Peyer's patch (tissue), 4 donors: Measurements from ENCODE around the gene ACY1. TPM values are rescaled to one million over a fixed set of nuclear protein-coding genes. Genes with fewer than 3 reads are reported as not detected.
"Not testable (repeated sequence)": the region's sequence is repeated elsewhere in the genome, so short reads cannot be mapped to it uniquely, and the experiment has no call there.

Experiments
- DNase-seq, 3 donors: peaks; one replicate each; pipeline ENCODE4 v3.0.0-alpha.2; 2017 to 2019
- H3K27ac ChIP-seq, 4 donors: fragments of 200-600 bp; sonication (generic); one replicate each; pipeline ENCODE4 v1.5.1; 2016 to 2019
- H3K27me3 ChIP-seq, 2 donors: fragments of 200-600 bp; sonication (generic); one replicate each; pipeline ENCODE4 v1.5.1; 2019
- H3K36me3 ChIP-seq, 3 donors: fragments of 200-600 bp; sonication (generic); one replicate each; pipeline ENCODE4 v1.5.1; 2016 to 2019
- H3K4me1 ChIP-seq, 4 donors: fragments of 200-600 bp; sonication (generic); one replicate each; pipeline ENCODE4 v1.5.1; 2016 to 2019
- H3K4me3 ChIP-seq, 4 donors: fragments of 200-600 bp; sonication (generic); 1 replicate in 3 of 4; 2 replicates in 1 of 4; pipeline ENCODE4 v1.5.1; 2016 to 2019; ENCODE audit warnings: mild to moderate bottlenecking in 1 of 4
- H3K9me3 ChIP-seq, 4 donors: fragments of 200-600 bp; sonication (generic); one replicate each; pipeline ENCODE4 v1.5.1; 2016 to 2019; ENCODE audit warnings: mild to moderate bottlenecking in 1 of 4
- CTCF ChIP-seq, 6 experiments: fragments of 450-650 bp in 4 of 6; fragments of 200-600 bp in 2 of 6; sonication (generic) in 1 of 6; IDR thresholded peaks; one replicate each; pipeline ENCODE4 v1.5.1; 2017 to 2019; ENCODE audit warnings: antibody characterized with exemption in 6 of 6, mild to moderate bottlenecking in 3 of 6, moderate library complexity in 1 of 6
- POLR2A ChIP-seq, 2 donors: fragments of 450-650 bp; IDR thresholded peaks; one replicate each; pipeline ENCODE4 v1.5.1; 2017; ENCODE audit warnings: antibody characterized with exemption in 2 of 2, mild to moderate bottlenecking in 2 of 2, moderate library complexity in 2 of 2
- total RNA-seq, 4 donors: library from RNA; depleted of rRNA; stranded (reverse); fragments of >200 nt; gene quantifications; one replicate each; pipeline ENCODE4 v1.1.0, GENCODE V29; 2016

ACY1 gene
- total RNA-seq, 4 donors from 2014 or later, result 95.7 to 977 (median 609) TPM

DNA sequence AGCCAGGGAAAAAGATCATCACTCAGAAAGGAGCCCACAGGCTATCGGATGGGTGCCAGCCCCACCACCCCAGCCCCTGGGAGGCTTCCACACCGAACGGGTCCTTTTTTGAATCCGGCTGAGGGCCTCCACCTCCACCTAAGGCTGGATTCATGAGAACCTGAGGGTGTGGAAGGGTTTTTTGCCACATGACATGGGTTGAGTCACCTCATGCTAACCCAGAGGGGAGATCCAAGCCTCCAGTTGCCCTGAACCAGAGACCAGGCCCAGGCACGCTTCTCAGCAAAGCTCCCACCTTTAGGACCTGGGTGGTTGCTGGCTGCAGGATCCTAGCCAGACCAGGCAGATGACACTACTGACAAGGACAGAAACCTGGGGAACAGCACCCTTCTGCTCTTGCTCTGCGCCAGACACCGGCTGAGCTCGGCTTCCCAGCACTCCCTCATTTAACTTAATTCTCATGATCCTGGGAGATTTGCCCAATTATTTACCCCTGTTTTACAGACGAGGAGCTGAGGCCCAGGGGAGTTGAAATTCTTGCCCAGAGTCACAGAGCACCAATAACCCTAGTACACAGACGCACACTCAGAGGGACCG, 47.5 kb downstream of the ACY1 start:
- TF ChIP-seq POLR2A (IDR thresholded peaks at IDR 0.05), result no peak
- no peaks in the 10 kb centered on the region for H3K4me1 ChIP-seq
- no peaks in the 10 kb centered on the region for H3K9me3 ChIP-seq
- no peaks in the 10 kb centered on the region for H3K36me3 ChIP-seq
- no peaks in the 10 kb centered on the region for H3K27me3 ChIP-seq
- no peak for DNase-seq
- no peak overlapping the region for H3K27ac ChIP-seq
- H3K4me3 ChIP-seq, result no peak overlapping the region

DNA sequence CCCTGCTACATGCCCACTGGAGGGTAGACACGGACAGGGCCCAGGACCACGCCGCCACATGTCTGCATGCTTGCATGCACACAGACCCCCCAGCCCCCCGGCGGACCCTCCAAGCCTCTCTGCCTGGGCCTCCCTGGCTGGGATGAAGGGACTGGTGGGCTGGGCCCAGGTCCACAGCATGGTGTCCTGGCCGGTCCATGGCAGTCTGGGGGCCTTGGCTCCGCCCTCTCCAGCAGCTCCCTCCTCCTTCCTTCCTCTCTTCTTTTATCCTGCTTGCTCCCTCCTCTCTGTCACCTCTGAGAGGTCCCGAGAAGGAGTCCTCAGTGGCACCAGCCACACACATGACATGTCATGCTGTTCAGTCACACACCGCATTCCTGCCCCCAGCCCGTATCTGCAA, 48.6 kb downstream of the ACY1 start:
- H3K4me1 ChIP-seq, result no peaks in the 10 kb centered on the region
- H3K9me3 ChIP-seq, result no peaks in the 10 kb centered on the region
- no peaks in the 10 kb centered on the region for H3K36me3 ChIP-seq
- no peak for DNase-seq
- H3K4me3 ChIP-seq, result no peak overlapping the region
- TF ChIP-seq POLR2A (IDR thresholded peaks at IDR 0.05) (no peak), CTCF (IDR thresholded peaks at IDR 0.05) (no peak)
- H3K27me3 ChIP-seq, result no peaks in the 10 kb centered on the region
- no peak overlapping the region for H3K27ac ChIP-seq

DNA sequence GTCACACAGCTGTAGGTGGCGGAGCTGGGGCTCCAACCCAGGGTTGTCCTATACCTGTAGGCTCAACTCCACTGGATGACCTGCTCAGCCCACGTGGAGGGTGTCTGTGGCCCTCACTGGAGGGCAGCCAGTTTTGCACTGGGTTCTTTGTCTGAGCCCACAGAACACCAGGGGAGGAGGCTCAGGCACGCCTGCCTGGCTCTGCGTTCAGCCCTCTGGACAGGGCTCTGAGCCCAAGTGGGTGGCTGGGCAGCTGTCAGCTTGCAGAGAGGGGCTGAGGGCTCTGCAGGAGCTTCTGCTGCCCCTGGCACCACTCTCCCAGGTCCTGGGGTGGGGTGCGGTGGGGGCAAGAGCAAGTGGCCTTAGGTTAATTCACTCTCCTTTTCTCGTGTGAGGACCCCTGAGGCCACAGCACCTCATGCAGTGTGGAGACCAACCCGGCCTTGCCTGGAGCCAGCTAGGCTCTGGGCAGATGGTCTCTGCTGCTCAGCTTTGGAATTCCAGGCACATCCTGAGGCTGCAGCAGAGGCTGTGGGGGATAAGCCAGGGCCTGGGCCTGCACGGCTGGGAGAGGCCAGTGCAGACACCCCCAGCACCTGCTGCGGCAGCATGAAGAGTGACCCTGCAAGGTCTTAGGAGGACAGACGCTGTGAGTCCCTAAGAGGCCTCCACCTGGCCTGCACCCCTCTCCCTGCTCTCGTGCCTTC, 49.5 kb downstream of the ACY1 start:
- no peaks in the 10 kb centered on the region for H3K36me3 ChIP-seq
- H3K27me3 ChIP-seq, result no peaks in the 10 kb centered on the region
- no peak overlapping the region for H3K27ac ChIP-seq
- TF ChIP-seq POLR2A (IDR thresholded peaks at IDR 0.05) (no peak), CTCF (IDR thresholded peaks at IDR 0.05) (no peak)
- no peaks in the 10 kb centered on the region for H3K4me1 ChIP-seq
- no peaks in the 10 kb centered on the region for H3K9me3 ChIP-seq
- H3K4me3 ChIP-seq, result no peak overlapping the region
- DNase-seq, result no peak

- not testable (repeated sequence) for DNase-seq, H3K27me3 ChIP-seq, H3K9me3 ChIP-seq, H3K4me1 ChIP-seq, H3K36me3 ChIP-seq
- Histone ChIP-seq H3K27ac (peak overlapping the region in 2 of 4 donors; percentile 41 to 55), H3K4me3 (peak overlapping the region in 1 of 4 donors; percentile 24)
Observed at GRCh38 chr3:52033748-52034147, 50.4 kb downstream of the ACY1 start.

- H3K4me3 ChIP-seq, result peak overlapping the region in 1 of 4 donors; percentile 24
- H3K4me1 ChIP-seq, result no peaks in the 10 kb centered on the region
- no peaks in the 10 kb centered on the region for H3K36me3 ChIP-seq
- no peaks in the 10 kb centered on the region for H3K9me3 ChIP-seq
- no peak for DNase-seq
- peak overlapping the region in 2 of 4 donors; percentile 41 to 55 for H3K27ac ChIP-seq
- TF ChIP-seq POLR2A (IDR thresholded peaks at IDR 0.05) (no peak), CTCF (IDR thresholded peaks at IDR 0.05) (no peak)
- H3K27me3 ChIP-seq, result no peaks in the 10 kb centered on the region
Observed at GRCh38 chr3:52034212-52034611, 50.9 kb downstream of the ACY1 start.

GRCh38 chr3:52034651-52035050, 51.3 kb downstream of the ACY1 start:
- Histone ChIP-seq H3K4me3 (peak overlapping the region in 1 of 4 donors; percentile 24), H3K9me3 (no peaks in the 10 kb centered on the region), H3K27me3 (no peaks in the 10 kb centered on the region), H3K4me1 (no peaks in the 10 kb centered on the region), H3K27ac (peak overlapping the region in 1 of 4 donors; percentile 55), H3K36me3 (no peaks in the 10 kb centered on the region)
- DNase-seq, result no peak
- TF ChIP-seq POLR2A (IDR thresholded peaks at IDR 0.05), result no peak
- TF ChIP-seq CTCF (IDR thresholded peaks at IDR 0.05), result no peak
